Measurements from ENCODE around the gene MLLT10. TPM values are rescaled to one million over a fixed set of nuclear protein-coding genes. Genes with fewer than 3 reads are reported as not detected.

The MLLT10 gene
- total RNA-seq, 1 donor from 2014 or later = 65.6 TPM

GRCh38 chr10:21521751-21522533 is 12.1 kb upstream of the MLLT10 start:
- no peaks in the 10 kb centered on the region for H3K36me3 Mint-ChIP-seq (ENCODE audit: insufficient read depth)
- H3K4me3 Mint-ChIP-seq (ENCODE audit: low read depth) = no peak overlapping the region
- no peak overlapping the region for H3K27ac Mint-ChIP-seq
- H3K9me3 Mint-ChIP-seq (ENCODE audit: low read depth) = no peaks in the 10 kb centered on the region
- no peak for DNase-seq (ENCODE audit: low spot score, unreplicated experiment)
- peaks cover 60% of the 10 kb centered on the region for H3K4me1 Mint-ChIP-seq (ENCODE audit: low read depth)
- H3K27me3 Mint-ChIP-seq = no peaks in the 10 kb centered on the region
- TF ChIP-seq, protein P1, sequence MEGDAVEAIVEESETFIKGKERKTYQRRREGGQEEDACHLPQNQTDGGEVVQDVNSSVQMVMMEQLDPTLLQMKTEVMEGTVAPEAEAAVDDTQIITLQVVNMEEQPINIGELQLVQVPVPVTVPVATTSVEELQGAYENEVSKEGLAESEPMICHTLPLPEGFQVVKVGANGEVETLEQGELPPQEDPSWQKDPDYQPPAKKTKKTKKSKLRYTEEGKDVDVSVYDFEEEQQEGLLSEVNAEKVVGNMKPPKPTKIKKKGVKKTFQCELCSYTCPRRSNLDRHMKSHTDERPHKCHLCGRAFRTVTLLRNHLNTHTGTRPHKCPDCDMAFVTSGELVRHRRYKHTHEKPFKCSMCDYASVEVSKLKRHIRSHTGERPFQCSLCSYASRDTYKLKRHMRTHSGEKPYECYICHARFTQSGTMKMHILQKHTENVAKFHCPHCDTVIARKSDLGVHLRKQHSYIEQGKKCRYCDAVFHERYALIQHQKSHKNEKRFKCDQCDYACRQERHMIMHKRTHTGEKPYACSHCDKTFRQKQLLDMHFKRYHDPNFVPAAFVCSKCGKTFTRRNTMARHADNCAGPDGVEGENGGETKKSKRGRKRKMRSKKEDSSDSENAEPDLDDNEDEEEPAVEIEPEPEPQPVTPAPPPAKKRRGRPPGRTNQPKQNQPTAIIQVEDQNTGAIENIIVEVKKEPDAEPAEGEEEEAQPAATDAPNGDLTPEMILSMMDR (IDR thresholded peaks at IDR 0.05; ENCODE audit: unreplicated experiment) = no peak

GRCh38 chr10:21522631-21523406 is 11.2 kb upstream of the MLLT10 start:
- Mint-ChIP-seq H3K36me3 (ENCODE audit: insufficient read depth) (no peaks in the 10 kb centered on the region), H3K27ac (peak overlapping the region; percentile 99), H3K4me3 (ENCODE audit: low read depth) (no peak overlapping the region), H3K9me3 (ENCODE audit: low read depth) (no peaks in the 10 kb centered on the region), H3K27me3 (no peaks in the 10 kb centered on the region), H3K4me1 (ENCODE audit: low read depth) (peaks cover 57% of the 10 kb centered on the region)
- DNase-seq (ENCODE audit: low spot score, unreplicated experiment) = no peak
- TF ChIP-seq, protein P1 (IDR thresholded peaks at IDR 0.05; ENCODE audit: unreplicated experiment) = no peak

GRCh38 chr10:21523557-21524008 is 10.4 kb upstream of the MLLT10 start:
- TF ChIP-seq, protein P1 (IDR thresholded peaks at IDR 0.05; ENCODE audit: unreplicated experiment) = no peak
- H3K27me3 Mint-ChIP-seq = no peaks in the 10 kb centered on the region
- peak overlapping the region; percentile 99 for H3K27ac Mint-ChIP-seq
- H3K4me1 Mint-ChIP-seq (ENCODE audit: low read depth) = peaks cover 58% of the 10 kb centered on the region
- DNase-seq (ENCODE audit: low spot score, unreplicated experiment) = no peak
- H3K36me3 Mint-ChIP-seq (ENCODE audit: insufficient read depth) = no peaks in the 10 kb centered on the region
- peak overlapping the region; percentile 80 for H3K4me3 Mint-ChIP-seq (ENCODE audit: low read depth)
- no peaks in the 10 kb centered on the region for H3K9me3 Mint-ChIP-seq (ENCODE audit: low read depth)

DNA sequence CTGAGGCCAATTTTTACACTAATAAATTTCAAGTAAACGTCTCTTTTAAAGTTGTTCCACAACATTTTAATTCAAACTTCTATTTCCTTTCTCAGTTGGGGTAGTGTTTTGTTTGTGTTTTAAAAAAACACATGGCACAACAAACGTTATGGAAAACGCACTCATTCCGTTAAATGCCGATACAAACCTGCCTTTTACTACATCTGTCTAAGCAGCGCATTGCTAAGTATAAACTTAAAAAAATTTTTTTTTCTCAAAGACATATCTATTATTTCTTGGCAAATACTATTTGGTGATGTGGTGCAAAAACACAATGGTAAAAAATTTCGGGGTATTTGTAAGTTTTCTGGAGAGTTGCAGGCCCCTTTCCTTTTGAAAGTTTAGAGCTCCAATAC is 9.9 kb upstream of the MLLT10 start:
- H3K36me3 Mint-ChIP-seq (ENCODE audit: insufficient read depth) = no peaks in the 10 kb centered on the region
- no peaks in the 10 kb centered on the region for H3K27me3 Mint-ChIP-seq
- H3K9me3 Mint-ChIP-seq (ENCODE audit: low read depth) = no peaks in the 10 kb centered on the region
- peak overlapping the region; percentile 80 for H3K4me3 Mint-ChIP-seq (ENCODE audit: low read depth)
- DNase-seq (ENCODE audit: low spot score, unreplicated experiment) = no peak
- H3K27ac Mint-ChIP-seq = peak overlapping the region; percentile 99
- TF ChIP-seq, protein P1 (IDR thresholded peaks at IDR 0.05; ENCODE audit: unreplicated experiment) = no peak
- peaks cover 59% of the 10 kb centered on the region for H3K4me1 Mint-ChIP-seq (ENCODE audit: low read depth)

- Mint-ChIP-seq H3K4me3 (ENCODE audit: low read depth) (peak overlapping the region; percentile 80), H3K4me1 (ENCODE audit: low read depth) (peaks cover 56% of the 10 kb centered on the region), H3K36me3 (ENCODE audit: insufficient read depth) (no peaks in the 10 kb centered on the region), H3K27me3 (no peaks in the 10 kb centered on the region), H3K9me3 (ENCODE audit: low read depth) (no peaks in the 10 kb centered on the region), H3K27ac (peak overlapping the region; percentile 99)
- DNase-seq (ENCODE audit: low spot score, unreplicated experiment) = no peak
- TF ChIP-seq, protein P1 (IDR thresholded peaks at IDR 0.05; ENCODE audit: unreplicated experiment) = no peak
These were observed 9.3 kb upstream of the MLLT10 start for GRCh38 chr10:21524526-21525366.
